ENCODE measurements around the gene ZNF217. TPM values are rescaled to one million over a fixed set of nuclear protein-coding genes. Genes with fewer than 3 reads are reported as not detected.

ZNF217 gene
- total and polyA plus RNA-seq, 2 of the 8 experiments (the other 6 are each of a cell fraction or from before 2014, with no cell fraction given): 15.3 to 87.9 TPM

DNA sequence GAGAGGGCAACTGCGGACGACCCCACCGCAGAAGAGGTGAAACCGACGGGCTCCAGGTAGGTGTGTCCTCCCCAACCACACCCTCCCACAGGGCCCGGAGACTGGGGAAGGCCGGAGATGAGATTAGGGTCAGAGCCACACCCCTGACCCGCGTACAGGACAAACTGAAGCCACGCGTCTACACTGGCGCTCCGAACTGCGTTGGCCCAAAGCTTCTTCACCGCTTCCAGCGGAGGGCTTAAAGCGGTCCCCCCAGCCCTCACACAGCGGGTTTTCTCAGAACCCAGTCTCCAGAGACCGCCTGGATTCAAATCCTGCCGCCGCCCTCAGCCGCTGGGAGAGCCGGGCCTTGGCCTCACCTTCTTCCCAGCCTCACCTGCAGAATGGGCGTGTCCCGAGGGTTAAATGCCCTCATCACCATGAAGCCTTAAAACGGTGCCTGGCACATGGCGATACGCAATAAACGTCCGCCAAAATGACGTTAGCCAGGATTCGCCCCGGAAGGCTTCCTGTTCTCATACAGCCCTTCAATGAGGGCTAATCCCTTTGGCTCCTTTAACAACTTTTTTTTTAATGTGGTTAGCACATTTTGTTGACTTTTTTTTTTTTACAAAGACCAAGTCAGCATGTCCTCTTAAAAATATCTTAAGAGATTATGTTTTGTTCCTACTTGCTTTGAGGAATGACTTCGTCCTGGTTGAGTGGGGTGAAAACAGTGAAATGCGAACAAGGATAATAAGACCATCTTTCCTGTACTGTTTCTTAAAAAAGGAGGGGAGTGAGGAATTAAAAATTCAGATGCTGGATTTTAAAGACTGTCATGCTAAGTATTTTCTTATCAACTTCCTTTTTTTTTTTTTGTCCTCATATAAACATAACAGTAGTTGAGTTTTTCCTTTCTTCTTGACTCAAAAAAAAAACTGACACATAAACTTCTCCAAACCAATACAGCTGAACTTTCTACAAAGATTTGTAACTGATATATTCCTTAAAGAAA is 15.1 kb upstream of the ZNF217 start:
- 88% methylated on average over 35 of the region's 35 CpGs; no CpG with 5 or more reads in 1 of the 2 experiments for WGBS, 2 experiments (ENCODE audit: extremely low coverage in 1 of 2, insufficient coverage in 1 of 2, insufficient read length in 1 of 2, insufficient replicate concordance in 2 of 2, low coverage in 1 of 2, low lambda C conversion rate in 2 of 2, missing lambda C conversion rate in 1 of 2)
- POLR2A ChIA-PET (ENCODE audit: partially characterized antibody): interaction anchor here (1.0 to 1.5 kb wide), 4 partner anchors 14 to 18 kb away, joined by 3 to 5 read pairs (median 3); partner anchors contain the start of gene ZNF217
- TF ChIP-seq YY1 (IDR thresholded peaks at IDR 0.05; ENCODE audit: low read depth, low read length) (no peak), TAF1 (IDR thresholded peaks at IDR 0.05; ENCODE audit: low read depth, low read length) (no peak), SIX5 (IDR thresholded peaks at IDR 0.05; ENCODE audit: low read depth, low read length) (no peak), KDM1A (IDR thresholded peaks at IDR 0.05; ENCODE audit: borderline replicate concordance, low read length) (0 out of 2 replicates have a peak, but pooled peaks have one; percentile 17), SP2 (IDR thresholded peaks at IDR 0.05; ENCODE audit: low read length) (no peak), CHD1 (IDR thresholded peaks at IDR 0.05; ENCODE audit: low read depth, low read length) (no peak), RBBP5 (IDR thresholded peaks at IDR 0.05; ENCODE audit: borderline replicate concordance, low read depth, low read length) (no peak), MAFK (IDR thresholded peaks at IDR 0.05; ENCODE audit: low read depth, low read length) (no peak)
- TF ChIP-seq, protein P1, sequence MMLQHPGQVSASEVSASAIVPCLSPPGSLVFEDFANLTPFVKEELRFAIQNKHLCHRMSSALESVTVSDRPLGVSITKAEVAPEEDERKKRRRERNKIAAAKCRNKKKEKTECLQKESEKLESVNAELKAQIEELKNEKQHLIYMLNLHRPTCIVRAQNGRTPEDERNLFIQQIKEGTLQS (IDR thresholded peaks at IDR 0.05; ENCODE audit: insufficient read depth, low read depth, low read length): no peak
- TF ChIP-seq, protein P2, sequence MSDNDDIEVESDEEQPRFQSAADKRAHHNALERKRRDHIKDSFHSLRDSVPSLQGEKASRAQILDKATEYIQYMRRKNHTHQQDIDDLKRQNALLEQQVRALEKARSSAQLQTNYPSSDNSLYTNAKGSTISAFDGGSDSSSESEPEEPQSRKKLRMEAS (IDR thresholded peaks at IDR 0.05): 0 out of 2 replicates have a peak, but pooled peaks have one; percentile 40

More for the DNA sequence above, 15.1 kb upstream of the ZNF217 start:
- H3K79me1 ChIP-seq (ENCODE audit: low read depth, low read length): no peaks in the 10 kb centered on the region
- H3K23ac ChIP-seq (ENCODE audit: insufficient read length): no peak overlapping the region
- H3K4me3 ChIP-seq (ENCODE audit: extremely low read depth in 1 of 4, insufficient read depth in 2 of 4, low read depth in 3 of 4, low read length in 4 of 4): peak overlapping the region in 1 of 4 experiments; percentile 23; a peak in 1 of 8 replicates
- H3K18ac ChIP-seq (ENCODE audit: extremely low read depth, low read length): peak overlapping the region; percentile 19; the same call in 1 of the 2 replicates
- no peaks in the 10 kb centered on the region for H3K23me2 ChIP-seq (ENCODE audit: low read depth, low read length)
- H2AFZ ChIP-seq (ENCODE audit: low read length): peak overlapping the region; percentile 55; the same call in 1 of the 2 replicates
- peak overlapping the region; percentile 99 for H2BK12ac ChIP-seq (ENCODE audit: low read depth, low read length)
- peak overlapping the region; percentile 83 for H4K91ac ChIP-seq (replicated peaks; ENCODE audit: insufficient read length, low read length)
- peak overlapping the region in 1 of 2 experiments; percentile 48; a peak in 1 of 4 replicates for H3K4me2 ChIP-seq (ENCODE audit: insufficient read depth in 1 of 2, low read depth in 2 of 2, low read length in 2 of 2)
- H3K4me1 ChIP-seq (replicated peaks in 1 of 4; ENCODE audit: control insufficient read depth in 3 of 4, insufficient read depth in 4 of 4, low read length in 3 of 4): peaks cover 5 to 21% (median 14%) of the 10 kb centered on the region in 4 experiments
- H3K36me3 ChIP-seq (ENCODE audit: control insufficient read depth in 2 of 4, insufficient read depth in 4 of 4, low read length in 3 of 4): no peaks in the 10 kb centered on the region
- no peak overlapping the region for H3K56ac ChIP-seq (replicated peaks; ENCODE audit: insufficient read length, low read depth, low read length)
- no peaks in the 10 kb centered on the region for H4K20me1 ChIP-seq (replicated peaks in 1 of 2; ENCODE audit: control insufficient read depth in 1 of 2, insufficient read depth in 2 of 2, low read length in 2 of 2)
- H2BK120ac ChIP-seq (replicated peaks; ENCODE audit: low read depth, low read length): peak overlapping the region; percentile 24
- H3K4ac ChIP-seq (replicated peaks; ENCODE audit: insufficient read length, low read depth, low read length): peak overlapping the region; percentile 8
- peak overlapping the region; percentile 36; the same call in 1 of the 2 replicates for H2BK15ac ChIP-seq (ENCODE audit: low read length)
- no peak overlapping the region; a peak in 1 of 7 replicates for H3K9ac ChIP-seq (replicated peaks in 1 of 4; ENCODE audit: extremely low read depth in 1 of 4, low read depth in 3 of 4, low read length in 3 of 4)
- no peaks in the 10 kb centered on the region for H3K79me2 ChIP-seq (ENCODE audit: control insufficient read depth in 1 of 2, insufficient read depth in 2 of 2, low read length in 2 of 2)
- no peaks in the 10 kb centered on the region for H3K9me3 ChIP-seq (ENCODE audit: insufficient read depth in 2 of 2, low read depth in 1 of 2, low read length in 1 of 2)
- no peaks in the 10 kb centered on the region for H3K27me3 ChIP-seq (replicated peaks in 1 of 4; ENCODE audit: control insufficient read depth in 3 of 4, extremely low read depth in 1 of 4, insufficient read depth in 3 of 4, low read length in 3 of 4)
- no peak overlapping the region for H3K14ac ChIP-seq (ENCODE audit: insufficient read length)
- H4K5ac ChIP-seq (ENCODE audit: insufficient read length, low read depth, low read length): peak overlapping the region; percentile 79
- peak in 1 of 2 experiments; percentile 54 for DNase-seq (ENCODE audit: low read depth in 1 of 2, low spot score in 2 of 2)
- H2AK5ac ChIP-seq (ENCODE audit: low read depth, low read length): peak overlapping the region; percentile 91; the same call in 1 of the 2 replicates
- CTCF ChIA-PET (ENCODE audit: partially characterized antibody): interaction anchor here (0.6 kb wide), 2 partner anchors 111 to 256 kb away, joined by 3 read pairs; no protein-coding TSS in a partner anchor
- no peak overlapping the region; the same call in 1 of the 2 replicates for H3K27ac ChIP-seq (ENCODE audit: low read depth, low read length)
- peak overlapping the region; percentile 81 for H2BK5ac ChIP-seq (ENCODE audit: low read depth, low read length)
- no peak overlapping the region for H2BK20ac ChIP-seq (ENCODE audit: low read length)
- FAIRE-seq: no peak
- H4K8ac ChIP-seq (ENCODE audit: extremely low read depth, insufficient read depth, low read length): peak overlapping the region; percentile 28; the same call in 1 of the 2 replicates

Data from H1 (cell line).